GM23248 (cell line): ENCODE data around the gene LRBA. TPM values are rescaled to one million over a fixed set of nuclear protein-coding genes. Genes with fewer than 3 reads are reported as not detected.
"Not testable (repeated sequence)": the region's sequence is repeated elsewhere in the genome, so short reads cannot be mapped to it uniquely, and the experiment has no call there.

Experiments
- DNase-seq: peaks from one replicate; pipeline ENCODE4 v3.0.0-alpha.2; 2015
- H2AFZ ChIP-seq: fragments of 200-600 bp; sonication (generic); 2 replicates; pipeline ENCODE4 v1.6.1; 2016; ENCODE audit warnings: antibody characterized with exemption
- H3F3A ChIP-seq: fragments of 200-600 bp; sonication (generic); 2 replicates; pipeline ENCODE4 v1.6.1; 2016; ENCODE audit warnings: mild to moderate bottlenecking, antibody characterized with exemption, mixed run types; ENCODE audit not compliant: insufficient read depth
- H3K27ac ChIP-seq: fragments of 200-600 bp; sonication (generic); 2 replicates; pipeline ENCODE4 v1.5.1; 2016; ENCODE audit warnings: mild to moderate bottlenecking
- H3K27me3 ChIP-seq: fragments of 200-600 bp; sonication (generic); replicated peaks from 2 replicates; pipeline ENCODE4 v1.6.1; 2016; ENCODE audit warnings: mild to moderate bottlenecking; ENCODE audit not compliant: insufficient read depth
- H3K36me3 ChIP-seq: fragments of 200-600 bp; sonication (generic); 2 replicates; pipeline ENCODE4 v1.6.1; 2016; ENCODE audit warnings: low read depth, mild to moderate bottlenecking
- H3K4me1 ChIP-seq: fragments of 200-600 bp; sonication (generic); 2 replicates; pipeline ENCODE4 v1.6.1; 2016; ENCODE audit warnings: mild to moderate bottlenecking; ENCODE audit not compliant: insufficient read depth
- H3K4me2 ChIP-seq: fragments of 200-600 bp; sonication (generic); one replicate; pipeline ENCODE4 v1.6.1; 2016; ENCODE audit warnings: mild to moderate bottlenecking; ENCODE audit not compliant: unreplicated experiment
- H3K4me3 ChIP-seq: fragments of 200-600 bp; sonication (generic); 2 replicates; pipeline ENCODE4 v1.5.1; 2016; ENCODE audit warnings: mild to moderate bottlenecking
- H3K79me2 ChIP-seq: fragments of 200-600 bp; sonication (generic); 2 replicates; pipeline ENCODE4 v1.6.1; 2016; ENCODE audit warnings: mild to moderate bottlenecking; ENCODE audit not compliant: insufficient read depth
- H3K9ac ChIP-seq: fragments of 200-600 bp; sonication (generic); 2 replicates; pipeline ENCODE4 v1.6.1; 2016; ENCODE audit warnings: mild to moderate bottlenecking
- H3K9me2 ChIP-seq: fragments of 200-600 bp; sonication (generic); 2 replicates; pipeline ENCODE4 v1.6.1; 2016; ENCODE audit warnings: mixed run types, mild to moderate bottlenecking, moderate library complexity; ENCODE audit not compliant: insufficient read depth
- H3K9me3 ChIP-seq: fragments of 200-600 bp; sonication (generic); one replicate; pipeline ENCODE4 v1.6.1; 2017; ENCODE audit warnings: low read depth
- H4K20me1 ChIP-seq: fragments of 200-600 bp; sonication (generic); 2 replicates; pipeline ENCODE4 v1.6.0; 2016; ENCODE audit not compliant: insufficient read depth
- EZH2 ChIP-seq: fragments of 200-600 bp; sonication (generic); IDR thresholded peaks from 2 replicates; pipeline ENCODE4 v1.6.1; 2018; ENCODE audit warnings: antibody characterized with exemption, mild to moderate bottlenecking; ENCODE audit not compliant: insufficient read depth, poor library complexity, severe bottlenecking
- EZH2phosphoT487 ChIP-seq: fragments of 200-600 bp; sonication (generic); IDR thresholded peaks from 2 replicates; pipeline ENCODE4 v1.6.1; 2018; ENCODE audit warnings: antibody characterized with exemption, moderate library complexity, mild to moderate bottlenecking, low read depth; ENCODE audit not compliant: insufficient read depth
- WGBS, 2 experiments: methylation state at CpG; one replicate each; pipeline ENCODE4 v1.1.6; 2015 to 2017; ENCODE audit warnings: low lambda C conversion rate in 2 of 2, low coverage in 1 of 2; ENCODE audit errors: missing lambda C conversion rate in 2 of 2; 5-methylcytosine and 5-hydroxymethylcytosine counted together
- in situ Hi-C: fragments of 300-500 bp; cut with MboI; formaldehyde crosslinking; loops from 2 replicates; pipeline ENCODE4 v1.15.0; 2020
- polyA plus RNA-seq: library from polyadenylated mRNA; unstranded; fragments of >200 nt; fragmentation: Nextera tagmentation; extraction: Ambion mirVana; gene quantifications from 2 replicates; pipeline ENCODE4 v1.2.1, GENCODE V29; 2016
- total RNA-seq: library from RNA; depleted of rRNA; stranded (reverse); fragments of >200 nt; shearing (Covaris generic); gene quantifications from 2 replicates; pipeline ENCODE4 v1.2.3, GENCODE V29; 2014

The LRBA gene
- total and polyA plus RNA-seq, 2 experiments from 2014 or later = 6.6 to 17.8 TPM

- Histone ChIP-seq H3K4me2 (no peak overlapping the region), H3K4me3 (no peak overlapping the region), H3F3A (no peaks in the 10 kb centered on the region), H3K36me3 (no peaks in the 10 kb centered on the region), H2AFZ (no peak overlapping the region), H3K79me2 (no peaks in the 10 kb centered on the region), H3K9me3 (no peaks in the 10 kb centered on the region), H3K9ac (no peak overlapping the region), H3K27me3 (no peaks in the 10 kb centered on the region), H3K4me1 (no peaks in the 10 kb centered on the region), H3K27ac (no peak overlapping the region), H4K20me1 (0 out of 2 replicates have a peak, but pooled peaks cover 4% of the 10 kb centered on the region), H3K9me2 (no peaks in the 10 kb centered on the region)
- no peak for TF ChIP-seq EZH2
- no peak for DNase-seq
- in situ Hi-C loops = no loop called here
Observed at GRCh38 chr4:150971901-150972300, 43.2 kb downstream of the LRBA start.

- H3K4me1 ChIP-seq = no peaks in the 10 kb centered on the region
- H2AFZ ChIP-seq = no peak overlapping the region
- DNase-seq = no peak
- no peak overlapping the region for H3K9ac ChIP-seq
- no peaks in the 10 kb centered on the region for H3K9me3 ChIP-seq
- no peak overlapping the region for H3K4me3 ChIP-seq
- no peaks in the 10 kb centered on the region for H3K79me2 ChIP-seq
- WGBS, 2 experiments = 85% methylated on average over 2 of the region's 2 CpGs
- in situ Hi-C loops = no loop called here
- H3K36me3 ChIP-seq = no peaks in the 10 kb centered on the region
- TF ChIP-seq EZH2 (no peak), EZH2phosphoT487 (no peak)
- H3K27ac ChIP-seq = no peak overlapping the region
- no peaks in the 10 kb centered on the region for H3F3A ChIP-seq
- H3K9me2 ChIP-seq = no peaks in the 10 kb centered on the region
- H3K4me2 ChIP-seq = no peak overlapping the region
- H3K27me3 ChIP-seq = no peaks in the 10 kb centered on the region
- 0 out of 2 replicates have a peak, but pooled peaks cover 4% of the 10 kb centered on the region for H4K20me1 ChIP-seq
Observed at GRCh38 chr4:150970685-150971151, 44.4 kb downstream of the LRBA start.

GRCh38 chr4:150964754-150965153 is 50.3 kb downstream of the LRBA start:
- H2AFZ ChIP-seq = no peak overlapping the region
- H3K36me3 ChIP-seq = no peaks in the 10 kb centered on the region
- no peaks in the 10 kb centered on the region for H3K27me3 ChIP-seq

GRCh38 chr4:150963602-150964345 is 51.3 kb downstream of the LRBA start:
- in situ Hi-C loops, H3K9ac ChIP-seq, H3F3A ChIP-seq, H3K79me2 ChIP-seq, H3K9me3 ChIP-seq, H3K9me2 ChIP-seq, H4K20me1 ChIP-seq, H3K27me3 ChIP-seq, H3K36me3 ChIP-seq, H3K4me1 ChIP-seq, H3K4me2 ChIP-seq, DNase-seq, H2AFZ ChIP-seq, H3K27ac ChIP-seq, H3K4me3 ChIP-seq: not testable (repeated sequence)
- 96 to 100% methylated on average over 5 to 47 of the region's 47 CpGs for WGBS, 2 experiments

More at GRCh38 chr4:150964754-150965153, 50.3 kb downstream of the LRBA start:
- TF ChIP-seq EZH2 (no peak), EZH2phosphoT487 (no peak)
- Histone ChIP-seq H3F3A (no peaks in the 10 kb centered on the region), H3K4me3 (no peak overlapping the region), H3K9me2 (no peaks in the 10 kb centered on the region), H3K4me1 (no peaks in the 10 kb centered on the region), H4K20me1 (no peaks in the 10 kb centered on the region), H3K4me2 (no peak overlapping the region), H3K9ac (no peak overlapping the region), H3K9me3 (no peaks in the 10 kb centered on the region), H3K79me2 (no peaks in the 10 kb centered on the region), H3K27ac (no peak overlapping the region)
- in situ Hi-C loops = no loop called here
- no peak for DNase-seq

- Histone ChIP-seq H2AFZ (no peak overlapping the region), H3K9me2 (no peaks in the 10 kb centered on the region), H3K4me3 (no peak overlapping the region), H4K20me1 (no peaks in the 10 kb centered on the region), H3K27me3 (no peaks in the 10 kb centered on the region), H3K9ac (no peak overlapping the region), H3K27ac (no peak overlapping the region), H3K9me3 (no peaks in the 10 kb centered on the region), H3K79me2 (no peaks in the 10 kb centered on the region), H3K36me3 (no peaks in the 10 kb centered on the region), H3F3A (no peaks in the 10 kb centered on the region), H3K4me1 (no peaks in the 10 kb centered on the region), H3K4me2 (no peak overlapping the region)
- TF ChIP-seq EZH2 (no peak), EZH2phosphoT487 (no peak)
- in situ Hi-C loops = no loop called here
- WGBS, 2 experiments = 78 to 83% methylated on average over 1 of the region's 1 CpG
- DNase-seq = peak; percentile 9
Observed at GRCh38 chr4:150962245-150962644, 52.8 kb downstream of the LRBA start.
